ENCODE results near the gene C14orf132.

Gene C14orf132

DNA sequence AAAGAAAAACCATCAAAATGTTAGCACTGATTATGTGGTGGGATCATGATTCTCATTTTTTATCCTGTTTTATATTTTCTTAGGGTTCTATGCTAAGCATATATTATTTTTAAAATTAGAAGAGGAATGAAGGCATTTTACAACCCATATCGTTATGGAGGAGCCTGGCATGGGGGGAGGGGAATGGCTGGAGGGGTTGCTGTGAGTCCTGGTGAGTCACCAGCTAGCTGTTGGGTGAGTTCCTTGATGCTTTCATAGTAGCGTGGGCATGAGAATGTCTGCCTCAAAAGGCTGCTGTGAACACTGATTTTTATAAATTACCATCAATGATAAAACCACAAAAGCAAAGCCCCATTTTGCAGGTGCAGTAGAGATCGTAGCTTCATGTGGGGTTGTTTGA is 46.9 kb downstream of the C14orf132 start:
- no peak overlapping the region for H3K27ac ChIP-seq (ENCODE audit: low read length)
- ATAC-seq (ENCODE audit: insufficient read depth, low read depth): no peak

DNA sequence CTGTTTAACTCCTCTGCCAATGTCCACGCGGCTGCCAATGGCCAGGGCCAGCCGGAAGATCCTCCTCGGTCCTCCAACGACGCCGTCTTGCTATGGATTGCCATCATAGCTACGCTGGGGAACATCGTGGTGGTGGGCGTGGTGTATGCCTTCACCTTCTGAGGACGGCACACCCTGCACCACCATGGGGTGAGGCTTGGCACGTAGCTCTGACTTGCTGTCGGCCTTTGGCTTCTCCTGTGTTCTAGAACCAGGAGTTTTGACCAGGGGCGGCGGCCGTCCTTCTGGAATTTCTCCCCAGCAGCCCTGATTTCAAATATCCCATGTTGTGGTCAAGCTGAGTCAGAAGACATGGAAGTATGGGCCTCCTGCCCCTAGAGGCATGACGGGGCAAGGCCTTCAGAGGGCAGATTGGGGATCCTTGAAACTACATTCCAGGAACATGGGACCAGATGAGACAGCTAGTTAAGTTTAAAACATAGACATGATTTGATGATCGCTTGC is 47.5 kb downstream of the C14orf132 start:
- H3K4me2 ChIP-seq (ENCODE audit: insufficient read depth, low read length): no peak overlapping the region
- TF ChIP-seq, protein P1, sequence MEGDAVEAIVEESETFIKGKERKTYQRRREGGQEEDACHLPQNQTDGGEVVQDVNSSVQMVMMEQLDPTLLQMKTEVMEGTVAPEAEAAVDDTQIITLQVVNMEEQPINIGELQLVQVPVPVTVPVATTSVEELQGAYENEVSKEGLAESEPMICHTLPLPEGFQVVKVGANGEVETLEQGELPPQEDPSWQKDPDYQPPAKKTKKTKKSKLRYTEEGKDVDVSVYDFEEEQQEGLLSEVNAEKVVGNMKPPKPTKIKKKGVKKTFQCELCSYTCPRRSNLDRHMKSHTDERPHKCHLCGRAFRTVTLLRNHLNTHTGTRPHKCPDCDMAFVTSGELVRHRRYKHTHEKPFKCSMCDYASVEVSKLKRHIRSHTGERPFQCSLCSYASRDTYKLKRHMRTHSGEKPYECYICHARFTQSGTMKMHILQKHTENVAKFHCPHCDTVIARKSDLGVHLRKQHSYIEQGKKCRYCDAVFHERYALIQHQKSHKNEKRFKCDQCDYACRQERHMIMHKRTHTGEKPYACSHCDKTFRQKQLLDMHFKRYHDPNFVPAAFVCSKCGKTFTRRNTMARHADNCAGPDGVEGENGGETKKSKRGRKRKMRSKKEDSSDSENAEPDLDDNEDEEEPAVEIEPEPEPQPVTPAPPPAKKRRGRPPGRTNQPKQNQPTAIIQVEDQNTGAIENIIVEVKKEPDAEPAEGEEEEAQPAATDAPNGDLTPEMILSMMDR (IDR thresholded peaks at IDR 0.05; ENCODE audit: borderline replicate concordance, extremely low read depth, low read length, poor library complexity, severe bottlenecking): no peak
- TF ChIP-seq EZH2 (IDR thresholded peaks at IDR 0.05; ENCODE audit: borderline replicate concordance, low read depth, low read length, severe bottlenecking): no peak
- no peak for DNase-seq

More for the DNA sequence above, 46.9 kb downstream of the C14orf132 start:
- Histone ChIP-seq H3K9me3 (ENCODE audit: insufficient read depth, low read length, severe bottlenecking) (no peaks in the 10 kb centered on the region), H3K27me3 (ENCODE audit: insufficient read depth, low read length, poor library complexity) (no peaks in the 10 kb centered on the region), H3K79me2 (ENCODE audit: insufficient read depth, low read length) (no peaks in the 10 kb centered on the region), H4K20me1 (ENCODE audit: insufficient read depth, low read length) (no peaks in the 10 kb centered on the region), H3K9ac (ENCODE audit: low read depth, low read length) (no peak overlapping the region), H3K4me1 (ENCODE audit: insufficient read depth, low read length) (no peaks in the 10 kb centered on the region), H2AFZ (ENCODE audit: low read depth, low read length) (no peak overlapping the region), H3K36me3 (ENCODE audit: insufficient read depth, low read length) (no peaks in the 10 kb centered on the region), H3K4me2 (ENCODE audit: insufficient read depth, low read length) (no peak overlapping the region), H3K4me3 (ENCODE audit: low read depth in 1 of 2, low read length in 2 of 2) (no peak overlapping the region)
- TF ChIP-seq, protein P1 (IDR thresholded peaks at IDR 0.05; ENCODE audit: borderline replicate concordance, extremely low read depth, low read length, poor library complexity, severe bottlenecking): no peak
- TF ChIP-seq EZH2 (IDR thresholded peaks at IDR 0.05; ENCODE audit: borderline replicate concordance, low read depth, low read length, severe bottlenecking): no peak
- no peak for DNase-seq

DNA sequence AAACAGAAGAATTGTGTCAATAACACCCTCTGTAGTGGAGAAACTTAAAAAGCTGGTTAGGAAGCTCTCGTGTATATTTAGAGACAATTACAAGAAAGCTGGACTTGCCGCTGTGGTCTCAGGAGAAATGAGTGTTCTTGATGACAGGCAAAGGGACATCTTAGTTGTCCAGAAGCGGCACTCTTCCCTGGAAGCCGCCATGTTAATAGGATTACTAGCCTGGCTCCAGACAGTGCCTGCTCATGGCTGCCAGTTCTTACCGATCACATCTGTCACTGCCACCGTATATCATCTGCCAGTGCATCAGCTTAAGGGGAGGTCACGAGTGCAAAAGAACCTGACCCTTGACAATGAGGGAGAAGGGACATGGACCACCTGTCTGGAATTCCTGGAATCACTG is 48.9 kb downstream of the C14orf132 start:
- H4K20me1 ChIP-seq (ENCODE audit: insufficient read depth, low read length): no peaks in the 10 kb centered on the region
- H2AFZ ChIP-seq (ENCODE audit: low read depth, low read length): no peak overlapping the region
- H3K27ac ChIP-seq (ENCODE audit: low read length): no peak overlapping the region
- no peaks in the 10 kb centered on the region for H3K27me3 ChIP-seq (ENCODE audit: insufficient read depth, low read length, poor library complexity)
- no peak overlapping the region for H3K9ac ChIP-seq (ENCODE audit: low read depth, low read length)
- H3K4me1 ChIP-seq (ENCODE audit: insufficient read depth, low read length): no peaks in the 10 kb centered on the region
- H3K4me3 ChIP-seq (ENCODE audit: low read depth in 1 of 2, low read length in 2 of 2): no peak overlapping the region
- H3K79me2 ChIP-seq (ENCODE audit: insufficient read depth, low read length): no peaks in the 10 kb centered on the region
- no peaks in the 10 kb centered on the region for H3K9me3 ChIP-seq (ENCODE audit: insufficient read depth, low read length, severe bottlenecking)
- DNase-seq (no peak), ATAC-seq (ENCODE audit: insufficient read depth, low read depth) (no peak)
- H3K36me3 ChIP-seq (ENCODE audit: insufficient read depth, low read length): no peaks in the 10 kb centered on the region
- TF ChIP-seq, protein P1 (IDR thresholded peaks at IDR 0.05; ENCODE audit: borderline replicate concordance, extremely low read depth, low read length, poor library complexity, severe bottlenecking): no peak
- TF ChIP-seq EZH2 (IDR thresholded peaks at IDR 0.05; ENCODE audit: borderline replicate concordance, low read depth, low read length, severe bottlenecking): no peak
- H3K4me2 ChIP-seq (ENCODE audit: insufficient read depth, low read length): no peak overlapping the region

More for the DNA sequence above, 47.5 kb downstream of the C14orf132 start:
- ATAC-seq (ENCODE audit: insufficient read depth, low read depth): no peak
- H3K4me3 ChIP-seq (ENCODE audit: low read depth in 1 of 2, low read length in 2 of 2): no peak overlapping the region
- no peak overlapping the region for H3K27ac ChIP-seq (ENCODE audit: low read length)
- H3K9ac ChIP-seq (ENCODE audit: low read depth, low read length): no peak overlapping the region
- no peaks in the 10 kb centered on the region for H3K9me3 ChIP-seq (ENCODE audit: insufficient read depth, low read length, severe bottlenecking)
- no peaks in the 10 kb centered on the region for H4K20me1 ChIP-seq (ENCODE audit: insufficient read depth, low read length)
- no peaks in the 10 kb centered on the region for H3K4me1 ChIP-seq (ENCODE audit: insufficient read depth, low read length)
- no peaks in the 10 kb centered on the region for H3K27me3 ChIP-seq (ENCODE audit: insufficient read depth, low read length, poor library complexity)
- H3K79me2 ChIP-seq (ENCODE audit: insufficient read depth, low read length): no peaks in the 10 kb centered on the region
- no peak overlapping the region for H2AFZ ChIP-seq (ENCODE audit: low read depth, low read length)
- H3K36me3 ChIP-seq (ENCODE audit: insufficient read depth, low read length): no peaks in the 10 kb centered on the region

DNA sequence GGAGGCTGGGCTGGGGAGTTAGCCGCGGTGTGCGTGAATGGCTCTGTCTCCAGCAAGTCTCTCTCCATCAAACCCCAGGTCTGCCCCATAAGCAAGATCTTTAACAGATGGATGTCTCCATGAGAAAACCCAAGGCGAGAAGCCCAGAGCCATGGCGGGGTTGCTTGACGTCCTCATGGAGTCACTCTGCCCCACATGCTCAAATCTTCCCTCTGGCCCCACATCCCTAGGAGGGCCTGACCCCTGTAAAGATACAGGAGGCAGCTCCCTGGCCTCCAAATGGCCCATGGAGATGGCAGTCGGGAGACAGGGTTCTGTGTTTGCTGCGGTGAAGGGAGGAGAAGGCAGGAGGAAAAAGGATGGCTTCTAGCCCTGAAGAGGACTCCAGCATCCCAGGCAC is 49.3 kb downstream of the C14orf132 start:
- no peak for TF ChIP-seq EZH2 (IDR thresholded peaks at IDR 0.05; ENCODE audit: borderline replicate concordance, low read depth, low read length, severe bottlenecking)
- TF ChIP-seq, protein P1 (IDR thresholded peaks at IDR 0.05; ENCODE audit: borderline replicate concordance, extremely low read depth, low read length, poor library complexity, severe bottlenecking): no peak

More for the DNA sequence above, 49.3 kb downstream of the C14orf132 start:
- Histone ChIP-seq H3K79me2 (ENCODE audit: insufficient read depth, low read length) (no peaks in the 10 kb centered on the region), H3K4me3 (ENCODE audit: low read depth in 1 of 2, low read length in 2 of 2) (no peak overlapping the region), H2AFZ (ENCODE audit: low read depth, low read length) (no peak overlapping the region), H3K9me3 (ENCODE audit: insufficient read depth, low read length, severe bottlenecking) (no peaks in the 10 kb centered on the region), H3K4me1 (ENCODE audit: insufficient read depth, low read length) (no peaks in the 10 kb centered on the region), H3K27ac (ENCODE audit: low read length) (no peak overlapping the region), H4K20me1 (ENCODE audit: insufficient read depth, low read length) (no peaks in the 10 kb centered on the region), H3K36me3 (ENCODE audit: insufficient read depth, low read length) (no peaks in the 10 kb centered on the region), H3K4me2 (ENCODE audit: insufficient read depth, low read length) (no peak overlapping the region), H3K27me3 (ENCODE audit: insufficient read depth, low read length, poor library complexity) (no peaks in the 10 kb centered on the region), H3K9ac (ENCODE audit: low read depth, low read length) (no peak overlapping the region)
- DNase-seq: no peak
- no peak for ATAC-seq (ENCODE audit: insufficient read depth, low read depth)
